SK-N-SH treated with all-trans-retinoic acid at 6 μM for 48 hours (cell line): Measurements from ENCODE around the gene CHN1.
A peak's percentile ranks its signal among the peaks of the same experiment; 100 is the strongest.

Source experiments
- ATAC-seq: fragments of 200-7000 bp; cut with Tn5 transposase; 3 replicates; pipeline ENCODE4 v1.9.1; 2020; ENCODE audit warnings: mild to moderate bottlenecking, moderate library complexity
- ARNTL ChIP-seq: fragments of 450-650 bp; formaldehyde crosslinking; IDR thresholded peaks from 2 replicates; pipeline ENCODE4 v1.5.0; 2020; ENCODE audit warnings: low read depth, mild to moderate bottlenecking, moderate library complexity, borderline replicate concordance
- BACH2 ChIP-seq: fragments of 250-450 bp; sonication (Bioruptor Pico); IDR thresholded peaks from 2 replicates; pipeline ENCODE4 v1.9.0; 2021; ENCODE audit warnings: mild to moderate bottlenecking, borderline replicate concordance
- CREB5 ChIP-seq: fragments of 250-450 bp; sonication (Bioruptor Pico); IDR thresholded peaks from 2 replicates; pipeline ENCODE4 v1.5.1; 2020; ENCODE audit warnings: low read depth, mild to moderate bottlenecking, moderate library complexity
- CSDC2 ChIP-seq: fragments of 250-450 bp; sonication (Bioruptor Pico); IDR thresholded peaks from 2 replicates; pipeline ENCODE4 v1.5.0; 2020; ENCODE audit warnings: mild to moderate bottlenecking, moderate library complexity
- ESRRG ChIP-seq: fragments of 250-450 bp; sonication (Bioruptor Pico); IDR thresholded peaks from 2 replicates; pipeline ENCODE4 v1.6.1; 2021; ENCODE audit warnings: mild to moderate bottlenecking
- GLIS3 ChIP-seq: fragments of 250-450 bp; sonication (Bioruptor Pico); IDR thresholded peaks from 2 replicates; pipeline ENCODE4 v1.5.0; 2020; ENCODE audit warnings: mild to moderate bottlenecking, moderate library complexity
- ISL1 ChIP-seq: fragments of 250-450 bp; sonication (Bioruptor Pico); IDR thresholded peaks from 2 replicates; pipeline ENCODE4 v2.1.2; 2022; ENCODE audit warnings: mild to moderate bottlenecking, moderate library complexity
- OSR1 ChIP-seq: fragments of 250-450 bp; sonication (Bioruptor Pico); IDR thresholded peaks from 2 replicates; pipeline ENCODE4 v1.8.0; 2022; ENCODE audit warnings: moderate library complexity, mild to moderate bottlenecking, inconsistent platforms
- PATZ1 ChIP-seq: fragments of 250-450 bp; sonication (Bioruptor Pico); IDR thresholded peaks from 2 replicates; pipeline ENCODE4 v1.8.0; 2020; ENCODE audit warnings: mild to moderate bottlenecking, moderate library complexity, borderline replicate concordance
- PPARA ChIP-seq: fragments of 250-450 bp; sonication (Bioruptor Pico); IDR thresholded peaks from 2 replicates; pipeline ENCODE4 v1.5.0; 2020; ENCODE audit warnings: mild to moderate bottlenecking, borderline replicate concordance
- RARB ChIP-seq: fragments of 250-450 bp; sonication (Bioruptor Pico); IDR thresholded peaks from 2 replicates; pipeline ENCODE4 v1.8.0; 2021; ENCODE audit warnings: mild to moderate bottlenecking, moderate library complexity
- SNAI2 ChIP-seq: fragments of 250-450 bp; sonication (Bioruptor Pico); IDR thresholded peaks from 2 replicates; pipeline ENCODE4 v1.5.0; 2020; ENCODE audit warnings: mild to moderate bottlenecking, moderate library complexity
- TCF4 ChIP-seq: fragments of 250-450 bp; sonication (Bioruptor Pico); IDR thresholded peaks from 2 replicates; pipeline ENCODE4 v1.8.0; 2021; ENCODE audit warnings: mild to moderate bottlenecking, moderate library complexity, borderline replicate concordance
- TOX ChIP-seq: fragments of 250-450 bp; sonication (Bioruptor Pico); IDR thresholded peaks from 2 replicates; pipeline ENCODE4 v1.8.0; 2021; ENCODE audit warnings: mild to moderate bottlenecking, moderate library complexity, borderline replicate concordance
- ZC3H10 ChIP-seq: fragments of 250-450 bp; sonication (Bioruptor Pico); IDR thresholded peaks from 2 replicates; pipeline ENCODE4 v1.5.1; 2021; ENCODE audit warnings: mild to moderate bottlenecking, moderate library complexity
- ZFP3 ChIP-seq: fragments of 250-450 bp; sonication (Bioruptor Pico); IDR thresholded peaks from 2 replicates; pipeline ENCODE4 v1.5.0; 2020; ENCODE audit warnings: mild to moderate bottlenecking, moderate library complexity
- ZFP30 ChIP-seq: fragments of 450-650 bp; formaldehyde crosslinking; IDR thresholded peaks from 2 replicates; pipeline ENCODE4 v1.5.0; 2022; ENCODE audit warnings: mild to moderate bottlenecking, moderate library complexity
- ZNF565 ChIP-seq: fragments of 450-650 bp; formaldehyde crosslinking; conservative IDR thresholded peaks from 2 replicates; pipeline ENCODE4 v1.5.0; 2020; ENCODE audit warnings: low read depth, mild to moderate bottlenecking, moderate library complexity
- ZNF8 ChIP-seq: fragments of 450-650 bp; formaldehyde crosslinking; IDR thresholded peaks from 2 replicates; pipeline ENCODE4 v1.5.0; 2020; ENCODE audit warnings: mild to moderate bottlenecking, moderate library complexity
- TF ChIP-seq, protein P1 (sequence below): fragments of 250-450 bp; sonication (Bioruptor Pico); IDR thresholded peaks from 2 replicates; pipeline ENCODE4 v1.8.0; 2021; ENCODE audit warnings: low read depth, mild to moderate bottlenecking, moderate library complexity, borderline replicate concordance
- TF ChIP-seq, protein P2 (sequence below): fragments of 250-450 bp; sonication (Bioruptor Pico); IDR thresholded peaks from 2 replicates; pipeline ENCODE4 v1.5.1; 2021; ENCODE audit warnings: mild to moderate bottlenecking, moderate library complexity

The CHN1 gene

GRCh38 chr2:174824068-174824467, 181.1 kb downstream of the CHN1 start:
- TF ChIP-seq ZFP3 (CRISPR knock-in tag) = no peak
- TF ChIP-seq ISL1 (CRISPR knock-in tag) = 0 out of 2 replicates have a peak, but pooled peaks have one; percentile 12
- no peak for ATAC-seq

DNA sequence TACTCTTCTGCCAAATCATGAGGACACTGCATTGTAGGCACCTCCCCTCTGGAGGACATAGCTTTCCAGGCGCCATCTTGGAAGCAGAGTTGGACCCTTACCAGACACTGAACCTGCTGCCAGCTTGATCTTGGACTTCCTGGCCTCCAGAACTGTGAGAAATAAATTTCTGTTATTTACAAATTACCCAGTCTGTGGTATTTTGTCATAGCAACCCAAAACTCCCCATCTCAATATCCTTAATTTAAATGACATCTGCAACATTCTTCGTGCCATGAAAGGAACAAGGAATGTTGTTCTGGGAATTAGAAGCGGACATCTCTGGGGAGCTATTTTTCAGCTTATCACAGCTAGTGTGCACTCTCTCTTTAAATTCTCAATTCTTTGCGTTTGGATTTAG, 183.6 kb downstream of the CHN1 start:
- ATAC-seq = no peak
- TF ChIP-seq RARB (CRISPR knock-in tag) = no peak
- TF ChIP-seq ZFP30 (CRISPR knock-in tag) = no peak
- TF ChIP-seq, protein P1, sequence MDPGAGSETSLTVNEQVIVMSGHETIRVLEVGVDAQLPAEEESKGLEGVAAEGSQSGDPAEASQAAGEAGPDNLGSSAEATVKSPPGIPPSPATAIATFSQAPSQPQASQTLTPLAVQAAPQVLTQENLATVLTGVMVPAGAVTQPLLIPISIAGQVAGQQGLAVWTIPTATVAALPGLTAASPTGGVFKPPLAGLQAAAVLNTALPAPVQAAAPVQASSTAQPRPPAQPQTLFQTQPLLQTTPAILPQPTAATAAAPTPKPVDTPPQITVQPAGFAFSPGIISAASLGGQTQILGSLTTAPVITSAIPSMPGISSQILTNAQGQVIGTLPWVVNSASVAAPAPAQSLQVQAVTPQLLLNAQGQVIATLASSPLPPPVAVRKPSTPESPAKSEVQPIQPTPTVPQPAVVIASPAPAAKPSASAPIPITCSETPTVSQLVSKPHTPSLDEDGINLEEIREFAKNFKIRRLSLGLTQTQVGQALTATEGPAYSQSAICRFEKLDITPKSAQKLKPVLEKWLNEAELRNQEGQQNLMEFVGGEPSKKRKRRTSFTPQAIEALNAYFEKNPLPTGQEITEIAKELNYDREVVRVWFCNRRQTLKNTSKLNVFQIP = no peak
- no peak for TF ChIP-seq GLIS3 (CRISPR knock-in tag)

DNA sequence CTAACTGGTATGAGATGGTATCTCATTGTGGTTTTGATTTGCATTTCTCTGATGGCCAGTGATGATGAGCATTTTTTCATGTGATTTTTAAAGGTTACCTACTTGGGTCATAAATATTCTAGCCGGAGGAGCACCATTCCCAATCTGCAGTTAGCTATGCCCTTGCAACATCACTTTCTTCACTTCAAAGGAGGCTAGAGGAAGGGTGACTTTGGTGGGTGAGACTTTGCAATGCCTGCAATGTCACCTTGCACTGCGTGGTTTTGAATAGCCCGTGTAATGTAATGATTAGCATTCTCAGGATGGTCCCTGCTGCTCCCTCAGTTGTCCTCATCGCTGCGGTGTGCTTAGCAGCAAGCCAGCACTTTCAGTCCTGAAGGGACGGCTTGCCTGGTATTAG, 184.8 kb downstream of the CHN1 start:
- no peak for ATAC-seq
- no peak for TF ChIP-seq CSDC2 (CRISPR knock-in tag)

- no peak for ATAC-seq
- TF ChIP-seq PPARA (CRISPR knock-in tag) = no peak
- no peak for TF ChIP-seq ESRRG
- TF ChIP-seq ZNF8 (CRISPR knock-in tag) = no peak
- TF ChIP-seq OSR1 (CRISPR knock-in tag) = no peak
- TF ChIP-seq BACH2 (CRISPR knock-in tag) = no peak
Measured at GRCh38 chr2:174815526-174815925, 189.7 kb downstream of the CHN1 start.

- ATAC-seq = no peak
Measured at GRCh38 chr2:174812037-174812436, 193.1 kb downstream of the CHN1 start.

GRCh38 chr2:174807931-174808330, 197.2 kb downstream of the CHN1 start:
- peak; percentile 47; the same call in 2 of the 3 replicates for ATAC-seq
- TF ChIP-seq CREB5 (CRISPR knock-in tag) (no peak), GLIS3 (CRISPR knock-in tag) (no peak), ZC3H10 (no peak), SNAI2 (CRISPR knock-in tag) (no peak), TOX (CRISPR knock-in tag) (no peak), ESRRG (no peak), TCF4 (no peak), ARNTL (CRISPR knock-in tag) (no peak), OSR1 (CRISPR knock-in tag) (no peak), ZFP30 (CRISPR knock-in tag) (no peak), RARB (CRISPR knock-in tag) (no peak), PPARA (CRISPR knock-in tag) (no peak), CSDC2 (CRISPR knock-in tag) (no peak)
- TF ChIP-seq, protein P2, sequence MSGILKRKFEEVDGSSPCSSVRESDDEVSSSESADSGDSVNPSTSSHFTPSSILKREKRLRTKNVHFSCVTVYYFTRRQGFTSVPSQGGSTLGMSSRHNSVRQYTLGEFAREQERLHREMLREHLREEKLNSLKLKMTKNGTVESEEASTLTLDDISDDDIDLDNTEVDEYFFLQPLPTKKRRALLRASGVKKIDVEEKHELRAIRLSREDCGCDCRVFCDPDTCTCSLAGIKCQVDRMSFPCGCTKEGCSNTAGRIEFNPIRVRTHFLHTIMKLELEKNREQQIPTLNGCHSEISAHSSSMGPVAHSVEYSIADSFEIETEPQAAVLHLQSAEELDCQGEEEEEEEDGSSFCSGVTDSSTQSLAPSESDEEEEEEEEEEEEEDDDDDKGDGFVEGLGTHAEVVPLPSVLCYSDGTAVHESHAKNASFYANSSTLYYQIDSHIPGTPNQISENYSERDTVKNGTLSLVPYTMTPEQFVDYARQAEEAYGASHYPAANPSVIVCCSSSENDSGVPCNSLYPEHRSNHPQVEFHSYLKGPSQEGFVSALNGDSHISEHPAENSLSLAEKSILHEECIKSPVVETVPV (CRISPR knock-in tag) = no peak
- TF ChIP-seq, protein P1 = no peak

More at GRCh38 chr2:174812037-174812436, 193.1 kb downstream of the CHN1 start:
- TF ChIP-seq ISL1 (CRISPR knock-in tag) = no peak
- TF ChIP-seq PATZ1 = no peak
- TF ChIP-seq ZNF565 = no peak
- TF ChIP-seq ESRRG = no peak
- TF ChIP-seq ZC3H10 = no peak
- TF ChIP-seq CREB5 (CRISPR knock-in tag) = no peak
- TF ChIP-seq, all 23 proteins: peak for 0
